Right lobe of liver (tissue), 4 donors: ENCODE results near the gene APC2.

Source experiments
- CTCF ChIP-seq, 4 donors: fragments of 200-600 bp in 3 of 4; fragments of 450-650 bp in 1 of 4; IDR thresholded peaks; one replicate each; pipeline versions ENCODE4 v1.5.1 to v1.8.0; 2016 to 2022; ENCODE audit warnings: antibody characterized with exemption in 4 of 4, mild to moderate bottlenecking in 2 of 4
- POLR2A ChIP-seq: fragments of 450-650 bp; IDR thresholded peaks from one replicate; pipeline ENCODE4 v1.6.1; 2017; ENCODE audit warnings: antibody characterized with exemption, mild to moderate bottlenecking
- donor health status: DM: no; HTN: no; CAD: no.
- donor health status: DM: no; HTN: no; CAD: no.
- donor health status: DM: no; HTN: yes; CAD: no.

DNA sequence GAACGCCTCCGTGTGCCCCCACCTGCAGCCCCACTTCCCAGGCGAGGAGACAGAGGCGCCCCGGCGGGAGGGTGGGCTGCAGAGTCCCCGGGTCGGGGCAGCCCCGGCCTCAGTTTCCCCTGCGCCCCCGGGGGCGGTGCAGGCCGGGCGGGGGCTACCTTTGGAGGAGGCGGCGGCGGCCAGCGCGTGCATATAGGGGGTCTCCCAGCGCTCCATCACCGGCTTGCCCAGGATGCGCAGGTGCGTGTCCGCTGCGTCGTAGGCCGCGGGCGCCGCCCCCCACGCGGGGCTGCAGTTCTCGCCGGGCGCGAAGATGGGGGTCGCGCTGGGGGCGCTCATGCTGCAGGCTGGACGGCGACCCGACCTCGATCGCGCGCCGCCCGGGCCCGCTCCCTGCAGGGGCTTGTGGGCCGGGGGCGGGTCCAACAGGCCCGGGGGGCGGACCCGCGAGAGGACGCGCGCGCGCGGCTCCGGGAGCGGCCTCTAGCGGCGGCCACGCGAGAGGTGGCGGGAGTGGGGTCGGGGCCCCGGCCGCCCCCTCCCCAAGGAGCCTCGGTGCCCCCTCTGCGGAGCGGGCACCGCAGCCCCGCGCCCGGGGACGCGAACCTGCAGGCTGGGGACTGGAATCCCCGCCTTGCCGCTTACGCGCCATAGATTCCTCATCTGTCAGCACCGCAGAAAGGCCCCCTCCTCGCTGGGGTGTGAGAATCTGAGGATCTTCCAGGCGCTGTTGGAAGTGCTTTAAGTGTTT, 48.6 kb upstream of the APC2 start, which contains the start of gene GAMT:
- peak; percentile 73 for TF ChIP-seq POLR2A
- TF ChIP-seq CTCF (IDR thresholded peaks at IDR 0.05), result peak; percentile 56 to 84 (median 68)
